Left forelimb (tissue), 1 donor: ENCODE measurements around the gene SYN1.

Experiments
- DNase-seq: peaks from one replicate; pipeline ENCODE4 v3.0.0-alpha.2; 2018; ENCODE audit warnings: low spot score

The SYN1 gene

DNA sequence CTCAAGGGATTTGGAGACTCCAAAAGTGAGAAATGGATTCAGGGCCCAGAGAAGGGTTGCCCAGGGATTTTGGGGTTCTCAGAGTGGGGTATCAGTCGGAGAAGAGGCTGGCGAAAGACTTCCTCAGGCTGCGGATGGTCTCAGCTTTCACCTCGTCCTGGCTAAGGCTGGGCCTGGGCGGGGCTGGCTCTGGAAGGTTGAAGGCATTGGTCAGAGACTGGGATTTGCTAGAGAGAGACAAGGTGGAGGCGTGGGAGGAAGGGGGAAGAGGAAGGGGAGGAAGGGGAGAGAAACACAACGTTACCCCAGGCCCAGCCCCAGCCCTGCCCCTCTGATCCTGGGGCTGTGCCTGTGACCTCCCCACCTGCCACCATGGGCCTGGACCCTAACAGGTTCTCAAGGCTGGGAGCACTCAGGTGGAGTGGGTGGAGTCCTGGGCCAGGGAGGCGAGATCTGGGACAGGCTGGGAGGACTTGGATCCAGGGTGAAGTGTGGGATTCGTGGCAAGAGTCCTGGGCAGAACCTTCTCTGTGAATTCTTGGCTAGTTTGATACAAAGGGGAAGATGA is 46.8 kb downstream of the SYN1 start:
- DNase-seq: no peak

DNA sequence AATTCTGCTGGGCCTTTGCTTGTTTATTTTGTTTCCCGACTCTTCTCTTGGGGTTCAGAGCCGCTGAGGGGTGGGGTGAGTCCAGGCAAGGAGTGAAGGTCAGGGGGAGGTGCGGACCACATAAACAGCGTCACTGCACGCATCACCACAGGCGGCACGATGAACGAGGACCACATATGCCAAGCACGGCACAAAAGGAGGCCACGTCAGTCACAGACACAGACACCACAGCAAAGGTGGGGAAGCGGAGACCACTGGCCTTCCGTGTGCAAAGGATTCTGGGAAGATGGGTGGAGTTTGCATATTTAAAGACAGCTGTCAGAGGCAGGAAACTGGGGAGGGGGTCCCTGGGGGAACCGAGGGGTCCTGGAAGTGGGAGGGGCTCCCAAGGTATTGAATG is 47.8 kb downstream of the SYN1 start:
- DNase-seq: no peak

DNA sequence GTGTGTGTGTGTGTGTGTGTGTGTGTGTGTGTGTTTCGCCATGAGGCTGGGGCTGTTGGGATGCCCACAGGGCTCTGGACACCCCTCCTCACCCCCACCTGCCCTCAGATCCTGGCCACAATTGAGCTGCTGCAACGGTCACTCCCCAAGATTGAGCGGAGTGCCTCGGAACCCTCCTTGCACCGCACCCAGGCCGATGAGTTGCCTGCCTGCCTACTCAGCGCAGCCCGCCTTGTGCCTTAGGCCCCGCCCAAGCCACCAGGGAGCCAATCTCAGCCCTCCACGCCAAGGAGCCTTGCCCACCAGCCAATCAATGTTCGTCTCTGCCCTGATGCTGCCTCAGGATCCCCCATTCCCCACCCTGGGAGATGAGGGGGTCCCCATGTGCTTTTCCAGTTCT is 48.4 kb downstream of the SYN1 start:
- DNase-seq: no peak

- no peak for DNase-seq
These were observed 48.9 kb downstream of the SYN1 start for GRCh38 chrX:47570794-47571193.

- no peak for DNase-seq
These were observed 50.9 kb downstream of the SYN1 start for GRCh38 chrX:47568656-47569295.

DNA sequence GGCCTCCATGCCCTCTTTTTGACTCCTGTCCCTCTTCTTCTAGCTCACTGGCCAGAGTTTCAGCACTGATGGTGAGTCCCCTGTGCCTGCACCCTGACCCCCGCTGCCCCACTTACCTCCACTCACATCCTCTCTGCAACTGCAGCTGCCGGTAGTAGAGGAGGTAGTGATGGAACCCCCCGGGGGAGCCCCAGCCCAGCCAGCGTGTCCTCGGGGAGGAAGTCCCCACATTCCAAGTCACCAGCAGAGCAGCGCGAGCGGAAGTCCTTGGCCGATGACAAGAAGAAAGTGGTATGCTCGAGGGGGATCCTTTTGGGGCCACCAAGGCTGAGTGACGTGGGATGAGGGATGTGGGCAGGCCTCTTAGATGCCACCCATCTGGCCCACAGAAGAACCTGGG is 52.8 kb downstream of the SYN1 start:
- no peak for DNase-seq

GRCh38 chrX:47564438-47565085 is 55.1 kb downstream of the SYN1 start:
- DNase-seq: no peak

DNA sequence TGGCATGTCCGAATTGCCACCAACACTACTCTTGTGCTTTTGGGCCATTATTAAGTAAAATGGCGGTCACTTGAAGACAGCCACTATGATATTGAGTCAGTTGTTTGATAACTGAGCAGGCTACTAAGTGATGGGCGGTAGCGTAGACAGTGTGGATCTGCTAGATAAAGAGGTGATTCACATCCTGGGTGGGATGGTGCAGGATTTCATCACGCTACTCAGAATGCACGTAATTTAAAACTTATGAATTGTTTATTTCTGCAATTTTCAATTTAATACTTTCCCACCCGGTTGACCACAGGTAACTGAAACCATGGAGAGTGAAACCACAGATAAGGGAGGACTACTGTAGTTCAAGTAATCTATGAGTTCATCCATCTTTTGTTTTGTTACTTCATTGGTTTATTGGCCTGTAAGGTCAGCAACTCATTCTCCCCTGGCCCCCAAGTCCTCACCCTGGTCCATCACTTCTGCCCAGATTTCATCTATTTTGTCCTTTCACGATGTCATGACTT is 55.8 kb downstream of the SYN1 start:
- DNase-seq: no peak

DNA sequence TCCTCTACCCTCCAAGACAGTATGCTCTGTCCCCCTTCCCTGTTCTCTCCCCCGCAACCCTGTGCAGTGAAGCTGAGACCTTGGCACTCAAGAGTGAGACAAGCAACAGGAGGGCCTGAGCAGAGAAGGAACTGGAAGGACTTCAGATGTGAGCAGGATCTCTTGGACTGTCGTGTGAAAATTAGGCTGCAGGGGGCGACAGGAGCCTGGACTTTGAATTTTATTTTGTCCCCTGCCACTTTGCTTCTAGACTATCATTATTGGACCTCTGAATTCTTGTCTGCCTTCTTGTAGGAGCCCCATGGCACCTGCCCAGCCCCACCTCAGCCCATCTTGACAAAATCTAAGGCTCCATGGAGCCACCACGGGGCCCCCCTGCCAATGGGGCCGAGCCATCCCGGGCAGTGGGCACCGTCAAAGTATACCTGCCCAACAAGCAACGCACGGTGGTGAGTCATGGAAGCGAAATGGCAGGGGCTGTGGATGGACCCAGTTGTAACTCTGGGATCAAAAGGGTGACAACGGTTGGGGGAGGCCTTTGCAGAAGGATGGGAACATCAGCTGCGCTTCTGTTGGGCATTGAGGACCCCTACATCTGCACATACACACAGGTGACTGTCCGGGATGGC is 56.9 kb downstream of the SYN1 start:
- no peak for DNase-seq

GRCh38 chrX:47561659-47562151 is 58.0 kb downstream of the SYN1 start:
- no peak for DNase-seq

DNA sequence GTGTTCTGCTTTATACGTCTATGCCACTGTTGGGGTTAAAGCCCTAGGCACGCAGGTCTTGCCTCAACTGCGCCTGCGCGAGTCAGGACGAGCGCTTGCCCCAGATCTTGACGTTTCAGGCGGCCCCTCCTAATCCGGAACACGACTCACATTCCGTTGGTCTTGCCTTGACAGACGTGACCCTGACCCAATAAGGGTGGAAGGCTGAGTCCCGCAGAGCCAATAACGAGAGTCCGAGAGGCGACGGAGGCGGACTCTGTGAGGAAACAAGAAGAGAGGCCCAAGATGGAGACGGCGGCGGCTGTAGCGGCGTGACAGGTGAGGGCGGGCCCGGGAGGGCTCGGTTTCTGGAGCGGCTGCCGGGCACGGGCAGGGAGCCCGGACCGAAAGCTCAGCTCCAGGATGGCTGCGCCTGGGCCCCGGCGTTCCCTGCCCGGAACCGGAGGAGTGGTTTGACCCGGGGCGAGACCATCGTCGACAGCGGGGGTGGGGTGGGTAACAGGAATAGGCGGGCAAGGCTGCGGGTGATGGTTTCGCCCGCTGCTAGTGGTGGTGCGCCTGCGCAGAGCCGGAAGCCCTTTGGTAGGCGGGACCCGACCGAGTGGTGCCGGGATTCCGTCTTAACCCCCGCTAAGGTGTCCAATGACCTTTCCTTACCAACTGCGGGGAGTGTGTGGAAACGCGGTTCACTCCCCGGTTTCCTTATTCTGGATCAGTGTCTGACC is 58.6 kb downstream of the SYN1 start, which contains the start of gene ARAF:
TSS of gene ARAF (plus strand) at position 272 of the 725 bp plus-strand sequence. CDS start 1,763 bp downstream, outside the sequence.
- peak; percentile 93 for DNase-seq

DNA sequence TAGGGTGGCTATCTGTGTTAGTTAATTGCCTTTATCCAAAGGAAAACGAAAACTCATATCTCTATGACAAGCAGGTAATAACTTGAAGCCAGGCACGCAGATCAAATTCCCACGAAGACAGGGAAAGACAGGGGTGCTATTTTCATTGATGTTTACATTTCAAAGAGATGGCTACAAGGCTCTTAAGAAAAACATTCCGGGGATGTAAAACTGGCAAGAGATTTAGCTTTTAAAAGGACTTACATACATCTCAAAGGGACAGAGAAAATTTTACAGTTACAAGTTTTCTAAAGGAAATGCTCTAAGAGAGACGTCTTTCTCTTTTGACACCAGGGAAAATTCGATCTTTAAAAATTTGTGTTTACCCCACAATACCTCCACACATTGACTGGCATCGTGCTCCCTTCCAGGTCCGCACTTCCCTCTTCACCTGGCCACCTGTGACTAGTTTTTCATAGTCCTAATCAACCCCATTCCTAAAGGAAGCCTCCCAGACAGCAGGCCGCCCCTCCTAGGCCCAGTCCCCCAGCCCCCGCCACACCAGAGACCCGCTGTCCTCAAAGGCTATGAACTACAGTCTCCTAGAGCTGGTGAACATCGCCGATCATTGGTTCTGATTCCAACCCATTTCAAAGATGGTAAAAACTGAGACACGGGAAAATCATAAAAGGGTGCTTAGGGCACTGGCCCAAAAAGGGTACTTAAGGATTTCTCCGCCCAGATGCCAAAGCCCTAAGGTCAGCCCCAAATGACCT is 59.3 kb downstream of the SYN1 start:
- DNase-seq: no peak

GRCh38 chrX:47558436-47558835 is 61.2 kb downstream of the SYN1 start:
- DNase-seq: no peak

DNA sequence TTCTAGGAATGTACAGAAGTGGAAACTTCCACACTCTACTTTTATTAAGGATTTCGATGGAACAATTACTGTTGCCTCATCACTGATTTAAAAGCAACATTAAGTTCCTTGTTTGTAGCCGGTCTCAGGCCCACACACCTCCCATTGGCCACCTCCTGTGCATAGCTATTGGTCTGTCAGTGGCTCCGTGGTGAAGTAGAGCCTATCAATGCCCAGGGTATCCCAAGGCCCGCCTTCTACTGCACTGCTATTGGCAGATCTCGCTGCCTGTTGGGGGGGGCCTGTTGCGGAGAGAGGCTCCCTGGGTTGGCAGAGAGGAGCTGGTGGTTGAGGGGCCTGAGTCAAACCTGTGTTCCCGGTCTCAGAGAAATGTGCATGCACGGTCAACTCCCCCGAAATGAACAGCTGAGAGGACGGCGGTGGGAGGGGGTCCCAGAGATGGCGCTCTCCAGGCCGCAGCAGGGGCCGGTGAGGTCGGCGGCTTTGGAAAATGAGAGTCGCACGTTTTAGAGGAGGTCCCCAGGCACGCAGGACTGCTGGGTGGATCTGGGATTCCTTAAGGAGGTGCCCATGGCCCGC is 63.5 kb downstream of the SYN1 start:
- peak; percentile 89 for DNase-seq

DNA sequence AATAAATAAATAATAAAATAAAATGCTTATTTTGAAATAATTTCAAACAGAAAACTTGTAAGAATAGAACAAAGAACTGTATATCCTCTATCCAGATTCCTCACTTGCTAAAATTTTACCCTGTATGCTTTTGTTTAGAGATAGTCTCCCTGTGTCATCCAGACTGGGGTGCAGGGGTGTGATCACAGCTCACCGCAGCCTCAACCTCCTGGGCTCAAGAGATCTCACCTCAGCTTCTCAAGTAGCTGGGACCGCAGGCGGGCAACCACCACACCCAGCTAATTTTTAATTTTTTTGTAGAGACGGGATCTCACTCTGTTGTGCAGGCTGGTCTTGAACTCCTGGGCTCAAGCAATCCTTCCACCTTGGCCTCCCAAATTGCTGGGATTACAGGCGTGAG is 76.2 kb downstream of the SYN1 start:
- no peak for DNase-seq

DNA sequence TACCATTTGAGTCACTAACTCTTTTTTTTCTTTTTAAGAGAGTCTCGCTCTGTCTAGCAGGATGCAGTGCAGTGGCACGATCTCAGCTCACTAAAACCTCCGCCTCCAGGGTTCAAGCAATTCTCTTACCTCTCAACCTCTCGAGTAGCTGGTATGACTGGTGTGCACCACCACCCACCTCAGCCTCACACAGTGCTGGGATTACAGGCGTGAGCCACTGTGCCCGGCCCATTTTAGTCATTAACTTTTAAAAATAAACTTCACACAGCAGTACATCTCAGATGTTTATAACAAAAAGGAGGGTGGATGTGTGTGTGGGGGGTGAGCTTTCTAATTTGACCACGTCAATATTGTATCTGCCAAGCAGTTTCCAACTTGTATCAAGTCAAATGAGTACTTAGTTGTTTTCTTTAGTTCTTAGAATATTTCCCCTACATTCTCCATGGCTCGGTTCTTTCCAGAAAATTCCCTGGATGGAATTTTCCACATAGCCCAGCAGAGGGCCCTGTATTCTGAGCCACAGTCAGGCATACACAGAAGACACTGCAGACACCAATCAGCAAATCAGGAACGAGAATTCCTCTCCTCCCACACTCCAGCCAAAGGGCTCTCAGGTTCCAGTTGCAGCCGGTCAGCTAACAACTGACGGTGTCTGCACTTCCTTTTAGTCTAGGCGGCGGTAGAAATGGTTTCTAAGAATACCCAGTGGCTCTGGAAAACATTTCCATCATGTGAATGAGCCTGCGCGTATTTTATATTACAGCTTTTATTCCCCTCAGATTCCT is 78.7 kb downstream of the SYN1 start:
- peak; percentile 78 for DNase-seq

DNA sequence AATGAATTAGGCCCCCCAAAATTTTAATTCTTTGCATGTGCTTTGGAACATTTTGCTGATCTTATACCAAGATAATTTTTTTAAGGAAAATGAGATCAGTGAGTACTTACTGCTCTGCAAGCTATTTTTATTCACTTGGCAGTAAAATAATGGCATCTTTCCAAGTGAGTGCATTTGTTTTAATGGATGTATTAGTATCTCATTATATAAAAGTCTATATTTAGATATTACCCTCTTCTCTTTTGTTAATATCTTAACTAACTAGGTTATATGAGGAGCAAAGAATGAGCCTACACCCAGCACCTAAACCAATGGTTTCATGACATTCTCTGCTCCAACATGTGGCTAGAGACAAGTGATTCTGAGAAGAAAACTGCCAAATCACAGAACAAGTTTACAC is 79.8 kb downstream of the SYN1 start:
- DNase-seq: no peak

GRCh38 chrX:47530049-47530448 is 89.6 kb downstream of the SYN1 start:
- DNase-seq: no peak

DNA sequence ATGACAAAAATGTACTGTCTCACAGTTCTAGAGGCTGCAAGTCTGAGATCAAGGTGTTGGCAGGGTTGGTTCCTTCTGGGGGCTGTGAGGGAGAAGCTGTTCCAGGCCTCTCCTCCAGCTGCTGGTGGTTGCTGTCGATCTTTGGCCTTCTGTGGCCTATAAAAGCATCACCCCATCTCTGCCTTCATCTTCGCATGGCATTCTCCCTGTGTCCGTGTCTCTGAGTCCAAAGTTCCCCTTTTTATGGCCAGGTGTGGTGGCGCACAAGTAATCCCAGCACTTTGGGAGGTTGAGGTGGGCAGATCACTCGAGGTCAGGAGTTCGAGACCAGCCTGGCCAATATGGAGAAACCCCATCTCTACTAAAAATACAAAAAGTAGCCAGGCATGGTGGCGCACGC is 90.1 kb downstream of the SYN1 start:
- no peak for DNase-seq

DNA sequence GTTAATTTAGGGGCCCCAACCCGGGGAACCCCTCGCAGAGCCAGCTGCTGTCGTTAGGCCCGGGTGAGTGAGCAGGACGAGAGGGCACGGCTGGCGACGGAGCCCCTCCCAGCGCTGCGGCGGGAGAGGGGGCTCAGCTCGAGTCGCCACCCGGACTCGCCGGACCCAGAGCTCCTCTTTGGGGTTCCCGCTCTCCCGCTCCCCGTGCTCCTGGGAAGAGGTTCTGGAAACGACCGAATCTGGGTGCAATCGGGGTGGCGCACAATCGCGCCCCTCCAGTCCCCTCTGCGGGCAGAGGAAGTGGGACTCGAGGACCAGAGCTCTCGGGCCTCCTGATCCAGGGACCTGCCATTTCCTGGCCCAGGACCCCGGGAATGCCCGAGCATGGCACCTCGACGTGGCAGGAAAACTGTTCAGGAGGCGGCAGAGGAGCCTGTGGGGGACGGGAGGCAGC is 95.9 kb downstream of the SYN1 start:
- no peak for DNase-seq
